ENCODE measurements around the gene CD180. TPM values are rescaled to one million over a fixed set of nuclear protein-coding genes. Genes with fewer than 3 reads are reported as not detected.

The CD180 gene
- total RNA-seq, 1 experiment from 2014 or later, result not detected

GRCh38 chr5:67197536-67197935 lies 937 bp upstream of the CD180 start (continued):
- TF ChIP-seq, protein P1, sequence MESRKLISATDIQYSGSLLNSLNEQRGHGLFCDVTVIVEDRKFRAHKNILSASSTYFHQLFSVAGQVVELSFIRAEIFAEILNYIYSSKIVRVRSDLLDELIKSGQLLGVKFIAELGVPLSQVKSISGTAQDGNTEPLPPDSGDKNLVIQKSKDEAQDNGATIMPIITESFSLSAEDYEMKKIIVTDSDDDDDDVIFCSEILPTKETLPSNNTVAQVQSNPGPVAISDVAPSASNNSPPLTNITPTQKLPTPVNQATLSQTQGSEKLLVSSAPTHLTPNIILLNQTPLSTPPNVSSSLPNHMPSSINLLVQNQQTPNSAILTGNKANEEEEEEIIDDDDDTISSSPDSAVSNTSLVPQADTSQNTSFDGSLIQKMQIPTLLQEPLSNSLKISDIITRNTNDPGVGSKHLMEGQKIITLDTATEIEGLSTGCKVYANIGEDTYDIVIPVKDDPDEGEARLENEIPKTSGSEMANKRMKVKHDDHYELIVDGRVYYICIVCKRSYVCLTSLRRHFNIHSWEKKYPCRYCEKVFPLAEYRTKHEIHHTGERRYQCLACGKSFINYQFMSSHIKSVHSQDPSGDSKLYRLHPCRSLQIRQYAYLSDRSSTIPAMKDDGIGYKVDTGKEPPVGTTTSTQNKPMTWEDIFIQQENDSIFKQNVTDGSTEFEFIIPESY (IDR thresholded peaks at IDR 0.05; ENCODE audit: extremely low read depth, insufficient replicate concordance, low read length), result no peak
- no peak for TF ChIP-seq POLR2AphosphoS5 (IDR thresholded peaks at IDR 0.05; ENCODE audit: low read depth, low read length)
- TF ChIP-seq EGR1 (IDR thresholded peaks at IDR 0.05; ENCODE audit: low read depth), result no peak
- TF ChIP-seq CEBPB (IDR thresholded peaks at IDR 0.05; ENCODE audit: low read depth), result no peak
- no peak for TF ChIP-seq FOSL1 (IDR thresholded peaks at IDR 0.05; ENCODE audit: low read depth)
- no peak for TF ChIP-seq ZNF274 (IDR thresholded peaks at IDR 0.05; ENCODE audit: low read depth, low read length)
- TF ChIP-seq SRF (IDR thresholded peaks at IDR 0.05; ENCODE audit: low read depth), result no peak

DNA sequence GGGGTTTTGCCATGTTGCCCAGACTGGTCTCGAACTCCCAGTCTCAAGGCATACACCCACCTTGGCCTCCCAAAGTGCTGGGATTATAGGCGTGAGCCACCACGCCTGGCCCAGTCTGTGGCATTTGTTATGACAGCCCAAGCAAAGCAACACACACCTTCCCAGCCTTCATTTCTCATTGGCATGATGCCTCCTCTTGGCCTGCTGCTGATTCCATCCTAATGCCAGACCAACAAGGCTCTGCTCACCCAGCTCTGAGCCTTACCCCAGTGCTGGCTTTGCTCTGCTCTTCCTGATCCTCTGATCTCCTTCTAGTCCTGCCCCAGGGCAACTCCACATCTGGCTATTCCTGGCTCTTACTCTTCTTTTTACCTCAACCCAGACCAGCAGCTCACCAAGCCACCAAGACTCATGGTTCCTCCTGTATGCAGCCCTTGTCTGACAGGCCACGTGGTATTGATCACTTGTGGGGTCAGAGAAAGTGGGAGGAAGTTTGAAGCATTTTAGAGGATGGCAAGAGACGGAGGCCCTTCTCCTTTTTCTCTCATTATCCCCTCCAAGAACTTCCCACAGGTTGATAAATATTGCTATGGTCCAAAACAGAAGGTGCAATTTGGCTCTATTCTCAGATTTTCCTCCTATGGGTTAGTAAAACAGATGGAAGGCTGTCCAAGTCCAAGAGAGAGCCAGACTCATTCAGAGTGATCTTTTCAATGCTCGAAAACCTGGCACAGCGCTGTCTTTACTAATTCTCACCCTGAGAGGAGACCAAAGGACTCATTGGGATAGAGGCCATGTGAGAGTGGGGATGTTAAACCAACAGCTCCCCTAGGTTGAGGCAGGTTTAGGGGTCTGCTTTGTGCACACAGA lies 958 bp downstream of the CD180 start:
- POLR2A ChIA-PET, result no interaction called here
- Histone ChIP-seq H3K9ac (ENCODE audit: low read length) (no peak overlapping the region), H3K9me2 (ENCODE audit: insufficient read depth) (no peaks in the 10 kb centered on the region), H3K27ac (ENCODE audit: low read depth, low read length) (no peak overlapping the region), H4K20me1 (ENCODE audit: insufficient read depth) (no peaks in the 10 kb centered on the region), H3K4me1 (ENCODE audit: control insufficient read depth in 1 of 2, insufficient read depth in 2 of 2, low read length in 2 of 2) (no peaks in the 10 kb centered on the region), H3K4me2 (ENCODE audit: low read length) (no peak overlapping the region), H2AFZ (ENCODE audit: low read depth, low read length, poor library complexity, severe bottlenecking) (no peak overlapping the region), H3K27me3 (ENCODE audit: insufficient read depth, low read length) (no peaks in the 10 kb centered on the region), H3K9me3 (ENCODE audit: control insufficient read depth in 1 of 2, insufficient read depth in 1 of 2, low read depth in 1 of 2, low read length in 2 of 2) (no peaks in the 10 kb centered on the region), H3K36me3 (ENCODE audit: control insufficient read depth in 1 of 2, insufficient read depth in 2 of 2, low read length in 2 of 2) (no peaks in the 10 kb centered on the region), H3K4me3 (replicated peaks in 1 of 2; ENCODE audit: low read depth in 1 of 2, low read length in 2 of 2) (no peak overlapping the region), H3K79me2 (ENCODE audit: insufficient read depth, low read length) (no peaks in the 10 kb centered on the region)
- no TSS peak for BruUV-seq (replicated peaks)
- RAD21 ChIA-PET (ENCODE audit: low non-redundant PET in 1 of 2, low total read pairs in 2 of 2, uncharacterized antibody in 2 of 2, unreplicated experiment in 2 of 2), result no interaction called here
- DNase-seq (ENCODE audit: low read depth, low spot score) (no peak), ATAC-seq (no peak)
- CTCF ChIA-PET, result no interaction called here
- intact Hi-C loops (cut with micrococcal nuclease), result no loop called here
- TF ChIP-seq EZH2 (IDR thresholded peaks at IDR 0.05), result no peak
- TF ChIP-seq MAX (IDR thresholded peaks at IDR 0.05), result no peak
- TF ChIP-seq ZNF274 (IDR thresholded peaks at IDR 0.05; ENCODE audit: low read depth, low read length), result no peak
- TF ChIP-seq FOSL1 (IDR thresholded peaks at IDR 0.05; ENCODE audit: low read depth), result no peak
- TF ChIP-seq EGR1 (IDR thresholded peaks at IDR 0.05; ENCODE audit: low read depth), result no peak
- TF ChIP-seq RAD21 (IDR thresholded peaks at IDR 0.05; ENCODE audit: low read depth), result no peak
- TF ChIP-seq SRF (IDR thresholded peaks at IDR 0.05; ENCODE audit: low read depth), result no peak
- no peak for TF ChIP-seq POLR2AphosphoS5 (IDR thresholded peaks at IDR 0.05; ENCODE audit: low read depth, low read length)

All from HCT116 (cell line).